ENCODE data around the gene POLQ.
"Not testable (repeated sequence)": the region's sequence is repeated elsewhere in the genome, so short reads cannot be mapped to it uniquely, and the experiment has no call there.

Gene POLQ

GRCh38 chr3:121545574-121546455 is at the start of gene POLQ:
POLQ (minus strand) TSS chr3:121545988; CDS start chr3:121545877, 111 bp downstream.
- TF ChIP-seq CTCF (IDR thresholded peaks at IDR 0.05): no peak
- peak; percentile 87 for DNase-seq (ENCODE audit: low spot score)
- Histone ChIP-seq H3K4me3 (peak within 1 kb of the TSS; percentile 71), H3K27ac (peak within 1 kb of the TSS; percentile 34 to 79)

- no peak for DNase-seq (ENCODE audit: low spot score)
- H3K4me3 ChIP-seq: no peak overlapping the region
- TF ChIP-seq CTCF (IDR thresholded peaks at IDR 0.05): no peak
- H3K27ac ChIP-seq: no peak overlapping the region
Measured at GRCh38 chr3:121594850-121595249, 49.1 kb upstream of the POLQ start.

- H3K27ac ChIP-seq, H3K4me3 ChIP-seq: not testable (repeated sequence)
Measured at GRCh38 chr3:121593806-121594205, 48.0 kb upstream of the POLQ start.

DNA sequence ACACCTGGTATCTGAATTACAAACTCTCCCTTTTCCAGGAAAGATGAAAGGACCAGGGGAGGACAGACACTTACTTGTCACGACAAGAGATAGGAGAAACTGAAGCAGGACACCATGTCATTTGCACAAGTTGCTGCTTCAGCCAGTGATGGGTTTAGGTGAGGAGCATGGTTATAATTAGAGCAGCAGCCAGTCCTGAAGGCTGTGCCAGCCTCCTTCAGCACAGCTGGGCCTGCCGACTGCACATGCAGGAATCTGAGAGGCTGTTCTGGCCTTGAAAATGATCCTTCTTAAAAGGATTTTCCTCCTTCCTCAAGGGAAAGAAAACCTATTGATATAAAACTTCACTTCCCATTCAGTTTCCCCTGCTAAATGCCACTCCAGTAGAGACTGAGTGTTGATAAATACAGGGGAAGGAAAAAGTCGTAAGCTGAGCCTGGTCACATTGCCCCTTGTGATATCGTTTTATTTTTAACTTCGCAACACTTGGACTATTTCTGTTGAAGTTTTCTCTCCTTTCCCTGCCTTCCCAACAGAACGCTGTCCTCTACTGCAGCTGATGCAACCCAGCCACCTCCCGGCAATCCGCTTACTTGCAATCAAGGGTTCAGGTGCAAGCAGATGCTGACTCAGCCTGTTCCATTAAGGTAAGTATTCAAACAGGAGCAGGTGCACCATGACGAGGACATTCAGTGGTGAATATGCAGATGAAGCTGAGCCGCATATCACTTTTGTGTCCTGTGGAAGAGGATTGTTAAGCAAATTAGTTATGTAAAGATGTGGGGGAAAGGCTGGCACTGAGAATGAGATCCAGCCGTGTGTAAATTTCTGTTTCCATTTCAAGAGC is 47.3 kb upstream of the POLQ start, which contains the start of gene FBXO40:
TSS of gene FBXO40 (plus strand) at position 524 of the 847 bp plus-strand sequence. CDS start 27,197 bp downstream, outside the sequence.
- Histone ChIP-seq H3K27ac (peak within 1 kb of the TSS; percentile 37 to 44), H3K4me3 (peak within 1 kb of the TSS; percentile 21)
- TF ChIP-seq CTCF (IDR thresholded peaks at IDR 0.05): no peak
- no peak for DNase-seq (ENCODE audit: low spot score)

More at GRCh38 chr3:121593806-121594205, 48.0 kb upstream of the POLQ start:
- DNase-seq (ENCODE audit: low spot score): not testable (repeated sequence)

DNA sequence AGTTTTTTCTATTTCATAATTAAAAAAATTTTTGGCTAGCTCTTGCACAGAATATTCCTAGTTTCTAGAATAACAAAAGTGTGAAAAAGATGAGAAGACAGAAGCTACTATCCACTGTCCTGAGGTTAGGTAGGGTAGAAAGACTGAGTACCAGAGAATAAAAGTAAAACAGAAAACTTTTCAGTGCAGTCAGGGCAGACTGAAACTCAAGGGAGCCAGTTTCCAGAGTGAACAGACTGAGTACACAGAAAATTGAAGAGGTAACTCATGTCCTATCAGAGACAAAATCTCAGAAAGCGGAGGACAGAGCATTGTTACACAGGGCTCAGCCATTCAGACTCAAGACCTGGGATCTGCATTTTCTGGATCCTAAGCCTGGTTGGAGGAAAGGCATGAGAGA is 38.6 kb upstream of the POLQ start:
- DNase-seq (ENCODE audit: low spot score): no peak
- Histone ChIP-seq H3K4me3 (no peak overlapping the region), H3K27ac (no peak overlapping the region)
- TF ChIP-seq CTCF (IDR thresholded peaks at IDR 0.05): no peak

GRCh38 chr3:121581691-121582090 is 35.9 kb upstream of the POLQ start:
- no peak for DNase-seq (ENCODE audit: low spot score)
- TF ChIP-seq CTCF (IDR thresholded peaks at IDR 0.05): no peak

GRCh38 chr3:121574449-121574848 is 28.7 kb upstream of the POLQ start:
- no peak for TF ChIP-seq CTCF (IDR thresholded peaks at IDR 0.05)

More at GRCh38 chr3:121581691-121582090, 35.9 kb upstream of the POLQ start:
- Histone ChIP-seq H3K4me3 (no peak overlapping the region), H3K27ac (no peak overlapping the region)

More at GRCh38 chr3:121574449-121574848, 28.7 kb upstream of the POLQ start:
- no peak overlapping the region for H3K4me3 ChIP-seq
- no peak for DNase-seq (ENCODE audit: low spot score)
- no peak overlapping the region for H3K27ac ChIP-seq

Data from coronary artery (tissue), 2 donors.